Coronary artery (tissue), 2 donors: ENCODE results near the gene NOS1.

Experiments
- DNase-seq: peaks from one replicate; pipeline ENCODE4 v3.0.0-alpha.2; 2017; ENCODE audit warnings: low spot score
- H3K27ac ChIP-seq, 2 donors: fragments of 200-600 bp; sonication (generic); one replicate each; pipeline ENCODE4 v1.5.1; 2016 to 2019
- H3K4me3 ChIP-seq: fragments of 200-600 bp; sonication (generic); 2 replicates; pipeline ENCODE4 v1.5.1; 2016; ENCODE audit warnings: mild to moderate bottlenecking, moderate library complexity
- TF ChIP-seq, protein P1 (sequence below): fragments of 200-600 bp; sonication (generic); IDR thresholded peaks from one replicate; pipeline ENCODE4 v1.5.1; 2019; ENCODE audit warnings: antibody characterized with exemption

NOS1 gene

DNA sequence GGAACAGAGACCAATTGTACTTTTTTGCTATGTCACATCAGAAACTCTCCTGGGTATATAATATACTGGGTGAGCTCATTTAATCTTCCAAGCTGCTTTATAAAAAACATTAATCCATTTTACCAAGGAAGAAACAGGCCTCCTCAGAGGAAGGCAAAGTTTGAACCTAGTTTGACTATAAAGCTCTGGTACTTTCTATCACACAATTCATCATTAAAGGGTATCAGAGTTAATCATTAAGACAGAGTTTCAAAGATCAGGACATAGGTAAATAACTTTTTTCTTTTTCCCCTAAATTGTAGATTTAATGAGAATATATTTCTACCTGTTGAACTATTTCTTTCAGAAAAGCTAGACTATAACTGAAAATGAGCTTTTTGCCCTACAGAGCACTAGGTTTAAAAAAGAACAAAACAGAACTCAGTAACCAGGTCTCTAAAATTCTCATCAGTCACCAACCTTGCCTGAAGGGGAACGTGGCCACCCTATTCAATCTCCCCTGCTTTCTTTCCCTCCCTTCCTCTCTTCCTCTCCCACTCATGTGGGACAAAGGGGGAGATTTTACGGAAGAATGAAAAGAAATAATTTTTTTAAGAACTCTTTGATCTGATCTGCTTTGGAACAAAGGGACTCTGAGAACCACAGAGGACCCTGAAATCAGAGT lies 189.8 kb downstream of the NOS1 start:
- DNase-seq = no peak
- TF ChIP-seq, protein P1, sequence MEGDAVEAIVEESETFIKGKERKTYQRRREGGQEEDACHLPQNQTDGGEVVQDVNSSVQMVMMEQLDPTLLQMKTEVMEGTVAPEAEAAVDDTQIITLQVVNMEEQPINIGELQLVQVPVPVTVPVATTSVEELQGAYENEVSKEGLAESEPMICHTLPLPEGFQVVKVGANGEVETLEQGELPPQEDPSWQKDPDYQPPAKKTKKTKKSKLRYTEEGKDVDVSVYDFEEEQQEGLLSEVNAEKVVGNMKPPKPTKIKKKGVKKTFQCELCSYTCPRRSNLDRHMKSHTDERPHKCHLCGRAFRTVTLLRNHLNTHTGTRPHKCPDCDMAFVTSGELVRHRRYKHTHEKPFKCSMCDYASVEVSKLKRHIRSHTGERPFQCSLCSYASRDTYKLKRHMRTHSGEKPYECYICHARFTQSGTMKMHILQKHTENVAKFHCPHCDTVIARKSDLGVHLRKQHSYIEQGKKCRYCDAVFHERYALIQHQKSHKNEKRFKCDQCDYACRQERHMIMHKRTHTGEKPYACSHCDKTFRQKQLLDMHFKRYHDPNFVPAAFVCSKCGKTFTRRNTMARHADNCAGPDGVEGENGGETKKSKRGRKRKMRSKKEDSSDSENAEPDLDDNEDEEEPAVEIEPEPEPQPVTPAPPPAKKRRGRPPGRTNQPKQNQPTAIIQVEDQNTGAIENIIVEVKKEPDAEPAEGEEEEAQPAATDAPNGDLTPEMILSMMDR = no peak
- Histone ChIP-seq H3K4me3 (no peak overlapping the region), H3K27ac (no peak overlapping the region)

DNA sequence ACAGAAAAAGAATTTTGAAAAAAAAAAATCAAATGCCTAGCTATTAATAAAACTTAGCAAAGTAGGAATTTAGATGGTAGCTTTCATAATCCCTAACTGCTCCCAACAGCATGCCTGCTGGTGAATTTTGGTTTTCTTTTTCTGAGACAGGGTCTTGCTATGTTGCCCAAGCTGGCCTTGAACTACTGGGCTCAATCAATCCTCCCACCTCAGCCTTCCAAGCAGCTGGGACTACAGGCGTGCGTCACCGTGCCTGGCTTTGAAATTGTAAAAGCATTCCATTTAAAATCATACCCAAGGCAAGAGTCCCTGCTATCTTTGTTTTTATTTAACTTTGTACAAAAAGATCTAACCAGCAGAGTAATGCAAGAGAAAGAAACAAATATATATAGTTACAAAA lies 191.9 kb downstream of the NOS1 start:
- DNase-seq = no peak

DNA sequence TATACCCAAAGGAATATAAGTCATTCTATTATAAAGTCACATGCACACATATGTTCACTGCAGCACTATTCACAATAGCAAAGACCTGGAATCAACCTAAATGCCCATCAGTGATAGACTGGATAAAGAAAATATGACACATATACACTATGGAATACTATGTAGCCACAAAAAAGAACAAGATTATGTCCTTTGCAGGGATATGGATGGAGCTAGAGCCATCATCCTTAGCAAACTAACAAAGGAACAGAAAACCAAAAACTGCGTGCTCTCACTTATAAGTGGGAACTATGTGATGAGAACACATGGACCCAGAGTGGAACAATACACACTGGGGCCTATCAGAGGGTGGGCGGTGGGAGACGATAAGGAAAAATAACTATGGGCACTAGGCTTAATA lies 192.4 kb downstream of the NOS1 start:
- Histone ChIP-seq H3K4me3 (no peak overlapping the region), H3K27ac (no peak overlapping the region)
- TF ChIP-seq, protein P1 = no peak
- no peak for DNase-seq

More for the DNA sequence above, 191.9 kb downstream of the NOS1 start:
- TF ChIP-seq, protein P1 = no peak
- no peak overlapping the region for H3K27ac ChIP-seq
- no peak overlapping the region for H3K4me3 ChIP-seq

DNA sequence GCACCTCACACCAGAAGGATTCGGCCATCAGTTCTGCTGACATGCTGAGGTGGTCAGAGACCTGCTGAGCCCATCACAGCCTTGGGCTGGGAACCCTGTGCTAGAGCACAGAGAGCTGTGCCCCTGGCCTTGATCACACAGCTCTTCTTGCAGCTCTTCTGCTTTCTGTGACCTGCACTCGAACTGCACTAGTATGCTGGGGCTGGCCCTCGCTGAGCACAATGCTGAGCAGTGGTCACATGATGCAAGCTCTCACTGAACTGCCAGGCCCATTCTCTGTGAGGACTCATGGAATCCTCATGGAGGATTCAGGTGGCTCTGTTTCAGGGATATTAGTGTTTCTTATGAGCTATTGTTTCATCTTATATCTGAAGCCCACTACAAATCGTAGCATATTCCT lies 193.7 kb downstream of the NOS1 start:
- Histone ChIP-seq H3K27ac (no peak overlapping the region), H3K4me3 (no peak overlapping the region)
- TF ChIP-seq, protein P1 = no peak
- no peak for DNase-seq

DNA sequence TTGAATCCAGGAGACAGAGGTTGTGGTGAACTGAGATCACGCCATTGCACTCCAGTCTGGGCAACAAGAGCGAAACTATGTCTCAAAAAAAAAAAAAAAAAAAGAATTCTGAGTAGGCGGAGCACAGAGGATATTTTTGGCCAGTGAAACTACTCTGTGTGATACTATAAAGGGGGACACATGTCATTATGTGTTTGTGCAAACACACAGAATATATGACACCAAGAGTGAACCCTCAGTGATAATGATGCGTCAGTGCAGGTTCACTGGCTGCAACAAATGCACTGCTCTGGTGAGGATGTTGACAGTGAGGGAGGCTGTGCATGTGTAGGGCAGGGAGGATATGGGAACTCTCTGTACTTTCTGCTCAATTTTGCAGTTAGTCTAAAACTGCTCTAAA lies 195.3 kb downstream of the NOS1 start:
- TF ChIP-seq, protein P1 = no peak
- H3K27ac ChIP-seq = no peak overlapping the region
- no peak for DNase-seq
- no peak overlapping the region for H3K4me3 ChIP-seq

DNA sequence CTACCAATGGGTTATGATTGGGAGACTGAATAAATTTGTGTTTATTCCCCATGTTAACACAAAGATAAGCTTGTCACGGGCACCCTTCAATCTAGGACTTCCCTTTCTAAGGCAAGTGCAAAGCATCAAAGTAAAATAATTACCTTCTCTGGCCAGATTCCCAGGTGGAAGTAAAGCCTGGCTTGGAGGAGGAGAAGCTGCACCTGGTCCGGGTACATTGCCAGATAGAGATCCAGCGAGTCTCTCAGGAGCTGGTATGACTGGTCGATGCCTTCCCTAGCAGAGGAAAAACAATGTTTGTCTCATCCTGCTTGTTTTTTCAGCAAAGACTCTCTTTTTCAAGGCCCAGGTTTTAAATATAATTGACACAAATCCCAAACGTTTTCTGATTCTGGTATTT lies 196.1 kb downstream of the NOS1 start:
- Histone ChIP-seq H3K4me3 (no peak overlapping the region), H3K27ac (no peak overlapping the region)
- TF ChIP-seq, protein P1 = no peak
- no peak for DNase-seq

DNA sequence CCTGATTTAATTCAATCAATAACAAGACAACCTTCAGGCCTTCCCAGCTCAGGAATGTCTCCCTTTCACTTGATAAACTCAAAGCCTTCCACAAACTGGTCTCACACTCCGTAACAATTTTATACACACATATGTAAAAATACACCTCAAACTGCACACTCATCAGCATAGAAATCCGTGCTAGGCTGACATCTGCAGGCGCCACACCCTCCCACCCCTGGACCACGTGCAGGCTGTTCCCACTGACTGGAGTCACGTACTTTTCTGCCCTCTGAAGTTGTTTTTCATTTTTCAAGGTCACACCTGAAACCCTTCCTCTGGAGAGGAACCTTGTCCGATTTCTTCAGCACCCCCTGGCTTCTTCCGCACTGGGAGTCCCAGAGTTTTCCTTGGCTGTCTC lies 198.8 kb downstream of the NOS1 start:
- Histone ChIP-seq H3K4me3 (no peak overlapping the region), H3K27ac (no peak overlapping the region)
- TF ChIP-seq, protein P1 = no peak
- no peak for DNase-seq
